Astrocyte of the cerebellum (primary cell): ENCODE data around the gene DCAF12.

Experiments used
- DNase-seq: peaks from one replicate; pipeline ENCODE4 v3.0.0-alpha.2; 2011; ENCODE audit warnings: low read depth
- H3K4me3 ChIP-seq: 2 replicates; pipeline ENCODE4 v1.5.1; 2011; ENCODE audit warnings: mild to moderate bottlenecking, low read depth, low read length, moderate library complexity
- CTCF ChIP-seq: IDR thresholded peaks from 2 replicates; pipeline ENCODE4 v1.5.1; 2012; ENCODE audit warnings: low read length, low read depth, moderate library complexity, mild to moderate bottlenecking; ENCODE audit errors: missing control alignments
- in situ Hi-C: cut with HindIII; loops from 2 replicates; pipeline ENCODE4 v1.10.0; 2017; ENCODE audit warnings: low sequenced_read_pairs

DCAF12 gene

GRCh38 chr9:34106110-34106509 lies 20.4 kb downstream of the DCAF12 start:
- DNase-seq: no peak
- in situ Hi-C loops: no loop called here
- no peak overlapping the region for H3K4me3 ChIP-seq
- TF ChIP-seq CTCF: no peak

DNA sequence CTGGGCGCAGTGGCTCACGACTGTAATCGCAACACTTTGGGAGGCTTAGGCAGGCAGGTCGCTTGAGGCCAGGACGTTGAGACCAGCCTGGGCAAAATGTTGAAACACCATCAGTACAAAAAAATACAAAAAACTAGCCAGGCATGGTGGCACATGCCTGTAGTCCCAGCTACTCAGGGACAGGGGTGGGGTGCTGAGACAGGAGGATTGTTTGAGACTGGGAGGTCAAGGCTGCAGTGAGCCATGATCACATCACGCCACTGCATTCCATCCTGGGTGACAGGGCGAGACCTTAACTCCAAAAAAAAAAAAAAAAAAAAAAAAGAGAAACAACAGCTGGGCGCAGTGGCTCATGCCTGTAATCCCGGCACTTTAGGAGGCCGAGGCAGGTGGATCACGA lies 23.7 kb downstream of the DCAF12 start:
- TF ChIP-seq CTCF: no peak
- DNase-seq: no peak
- H3K4me3 ChIP-seq: no peak overlapping the region
- in situ Hi-C loops: no loop called here

GRCh38 chr9:34098307-34098706 lies 28.2 kb downstream of the DCAF12 start:
- H3K4me3 ChIP-seq: no peak overlapping the region
- no peak for DNase-seq
- in situ Hi-C loops: no loop called here
- no peak for TF ChIP-seq CTCF

- H3K4me3 ChIP-seq: no peak overlapping the region
- TF ChIP-seq CTCF: no peak
- no peak for DNase-seq
- in situ Hi-C loops: no loop called here
Observed at GRCh38 chr9:34097865-34098264, 28.6 kb downstream of the DCAF12 start.

DNA sequence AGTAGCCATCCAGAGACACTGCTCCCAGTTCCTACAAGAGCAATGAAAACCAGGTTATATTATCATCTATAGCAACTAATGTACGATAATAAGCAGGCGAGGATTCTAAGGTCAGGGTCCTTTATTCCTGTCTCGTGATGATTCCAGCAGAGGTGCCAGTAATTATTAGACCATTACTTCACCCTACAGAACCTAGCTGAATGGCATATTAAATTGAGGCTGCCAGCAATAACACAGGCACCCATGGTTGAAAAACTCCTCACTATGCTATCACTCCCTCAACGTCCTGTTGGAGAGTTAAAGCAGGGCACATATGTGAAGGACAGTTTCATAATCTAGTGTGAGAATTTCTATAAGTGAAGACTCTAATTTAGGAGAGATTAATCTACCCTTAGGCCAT lies 29.7 kb downstream of the DCAF12 start:
- no peak for TF ChIP-seq CTCF
- no peak overlapping the region for H3K4me3 ChIP-seq
- DNase-seq: no peak
- in situ Hi-C loops: no loop called here

GRCh38 chr9:34093578-34093977 lies 32.9 kb downstream of the DCAF12 start:
- no peak overlapping the region for H3K4me3 ChIP-seq
- TF ChIP-seq CTCF: no peak
- in situ Hi-C loops: loop anchor here (5.0 kb wide), 1 partner anchor 91 kb away; no protein-coding TSS in a partner anchor
- DNase-seq: no peak

GRCh38 chr9:34089311-34089710 lies 37.2 kb downstream of the DCAF12 start:
- in situ Hi-C loops: no loop called here
- DNase-seq: peak; percentile 89
- H3K4me3 ChIP-seq: no peak overlapping the region
- no peak for TF ChIP-seq CTCF
